Measurements from ENCODE around the gene HNRNPA1.
A peak's percentile ranks its signal among the peaks of the same experiment; 100 is the strongest.

HNRNPA1 gene

GRCh38 chr12:54259194-54260011 lies 21.1 kb upstream of the HNRNPA1 start:
- Histone ChIP-seq H4K20me1 (ENCODE audit: insufficient read depth, low read length) (peaks cover 39% of the 10 kb centered on the region), H2AFZ (ENCODE audit: low read depth, low read length) (no peak overlapping the region), H3K36me3 (ENCODE audit: insufficient read depth, low read length) (peaks cover 56% of the 10 kb centered on the region), H3K9ac (ENCODE audit: low read depth, low read length) (no peak overlapping the region), H3K27me3 (ENCODE audit: insufficient read depth, low read length, poor library complexity) (no peaks in the 10 kb centered on the region), H3K4me1 (ENCODE audit: insufficient read depth, low read length) (peaks cover 6% of the 10 kb centered on the region), H3K4me3 (ENCODE audit: low read depth in 1 of 2, low read length in 2 of 2) (no peak overlapping the region), H3K9me3 (ENCODE audit: insufficient read depth, low read length, severe bottlenecking) (no peaks in the 10 kb centered on the region), H3K27ac (ENCODE audit: low read length) (peak overlapping the region; percentile 22; the same call in 1 of the 2 replicates), H3K4me2 (ENCODE audit: insufficient read depth, low read length) (no peak overlapping the region), H3K79me2 (ENCODE audit: insufficient read depth, low read length) (peaks cover 97% of the 10 kb centered on the region)
- ATAC-seq (ENCODE audit: insufficient read depth, low read depth), result peak; percentile 81
- TF ChIP-seq CTCF (IDR thresholded peaks at IDR 0.05; ENCODE audit: borderline replicate concordance, extremely low read depth, low read length, poor library complexity, severe bottlenecking) (no peak), EZH2 (IDR thresholded peaks at IDR 0.05; ENCODE audit: borderline replicate concordance, low read depth, low read length, severe bottlenecking) (no peak)
- DNase-seq, result peak; percentile 64

- no peak overlapping the region for H3K4me3 ChIP-seq (ENCODE audit: low read depth in 1 of 2, low read length in 2 of 2)
- peaks cover 100% of the 10 kb centered on the region for H3K79me2 ChIP-seq (ENCODE audit: insufficient read depth, low read length)
- H3K9ac ChIP-seq (ENCODE audit: low read depth, low read length), result no peak overlapping the region
- H4K20me1 ChIP-seq (ENCODE audit: insufficient read depth, low read length), result peaks cover 32% of the 10 kb centered on the region; the same call in 1 of the 2 replicates
- no peak overlapping the region for H3K4me2 ChIP-seq (ENCODE audit: insufficient read depth, low read length)
- peaks cover 6% of the 10 kb centered on the region for H3K4me1 ChIP-seq (ENCODE audit: insufficient read depth, low read length)
- H2AFZ ChIP-seq (ENCODE audit: low read depth, low read length), result no peak overlapping the region
- H3K9me3 ChIP-seq (ENCODE audit: insufficient read depth, low read length, severe bottlenecking), result no peaks in the 10 kb centered on the region
- no peak overlapping the region for H3K27ac ChIP-seq (ENCODE audit: low read length)
- no peak for ATAC-seq (ENCODE audit: insufficient read depth, low read depth)
- no peaks in the 10 kb centered on the region for H3K27me3 ChIP-seq (ENCODE audit: insufficient read depth, low read length, poor library complexity)
- peaks cover 33% of the 10 kb centered on the region for H3K36me3 ChIP-seq (ENCODE audit: insufficient read depth, low read length)
- no peak for DNase-seq
- TF ChIP-seq EZH2 (IDR thresholded peaks at IDR 0.05; ENCODE audit: borderline replicate concordance, low read depth, low read length, severe bottlenecking), result no peak
- TF ChIP-seq CTCF (IDR thresholded peaks at IDR 0.05; ENCODE audit: borderline replicate concordance, extremely low read depth, low read length, poor library complexity, severe bottlenecking), result no peak
Observed at GRCh38 chr12:54261815-54262402, 18.6 kb upstream of the HNRNPA1 start.

- Histone ChIP-seq H2AFZ (ENCODE audit: low read depth, low read length) (no peak overlapping the region), H3K79me2 (ENCODE audit: insufficient read depth, low read length) (peaks cover 99% of the 10 kb centered on the region), H3K36me3 (ENCODE audit: insufficient read depth, low read length) (peaks cover 27% of the 10 kb centered on the region), H4K20me1 (ENCODE audit: insufficient read depth, low read length) (peaks cover 32% of the 10 kb centered on the region; the same call in 1 of the 2 replicates), H3K4me1 (ENCODE audit: insufficient read depth, low read length) (peaks cover 6% of the 10 kb centered on the region), H3K9ac (ENCODE audit: low read depth, low read length) (no peak overlapping the region), H3K27ac (ENCODE audit: low read length) (no peak overlapping the region), H3K27me3 (ENCODE audit: insufficient read depth, low read length, poor library complexity) (no peaks in the 10 kb centered on the region), H3K4me2 (ENCODE audit: insufficient read depth, low read length) (no peak overlapping the region), H3K9me3 (ENCODE audit: insufficient read depth, low read length, severe bottlenecking) (no peaks in the 10 kb centered on the region), H3K4me3 (ENCODE audit: low read depth in 1 of 2, low read length in 2 of 2) (no peak overlapping the region)
- no peak for ATAC-seq (ENCODE audit: insufficient read depth, low read depth)
- DNase-seq, result no peak
- TF ChIP-seq EZH2 (IDR thresholded peaks at IDR 0.05; ENCODE audit: borderline replicate concordance, low read depth, low read length, severe bottlenecking), result no peak
- TF ChIP-seq CTCF (IDR thresholded peaks at IDR 0.05; ENCODE audit: borderline replicate concordance, extremely low read depth, low read length, poor library complexity, severe bottlenecking), result no peak
Observed at GRCh38 chr12:54262403-54262925, 18.1 kb upstream of the HNRNPA1 start.
